HG03469 (cell line): ENCODE measurements around the gene HEY2.
A peak's percentile ranks its signal among the peaks of the same experiment; 100 is the strongest.
"Not testable (repeated sequence)": the region's sequence is repeated elsewhere in the genome, so short reads cannot be mapped to it uniquely, and the experiment has no call there.

ENCODE experiments used
- ATAC-seq: cut with Tn5 transposase; IDR thresholded peaks from one replicate; pipeline ENCODE4 v1.9.1; 2021; ENCODE audit warnings: mild to moderate bottlenecking, moderate library complexity, moderate number of reproducible peaks; ENCODE audit not compliant: unreplicated experiment

Gene HEY2

GRCh38 chr6:125793863-125794262 lies 44.4 kb downstream of the HEY2 start:
- no peak for ATAC-seq

GRCh38 chr6:125794342-125795137 lies 45.1 kb downstream of the HEY2 start:
- no peak for ATAC-seq

- ATAC-seq, result no peak
Measured at GRCh38 chr6:125795301-125795700, 45.9 kb downstream of the HEY2 start.

- ATAC-seq, result no peak
Measured at GRCh38 chr6:125797120-125797885, 47.9 kb downstream of the HEY2 start.

- no peak for ATAC-seq
Measured at GRCh38 chr6:125797886-125798444, 48.5 kb downstream of the HEY2 start.

- ATAC-seq, result peak; percentile 85
Measured at GRCh38 chr6:125798734-125799508, 49.5 kb downstream of the HEY2 start.

- ATAC-seq, result no peak
Measured at GRCh38 chr6:125802383-125802782, 53.0 kb downstream of the HEY2 start.

- no peak for ATAC-seq
Measured at GRCh38 chr6:125802943-125803377, 53.5 kb downstream of the HEY2 start.

GRCh38 chr6:125804264-125804663 lies 54.8 kb downstream of the HEY2 start:
- ATAC-seq, result peak; percentile 53

- not testable (repeated sequence) for ATAC-seq
Measured at GRCh38 chr6:125804866-125805425, 55.5 kb downstream of the HEY2 start.

GRCh38 chr6:125806813-125807212 lies 57.4 kb downstream of the HEY2 start:
- ATAC-seq, result no peak

GRCh38 chr6:125807293-125807692 lies 57.9 kb downstream of the HEY2 start:
- no peak for ATAC-seq

GRCh38 chr6:125808060-125808459 lies 58.6 kb downstream of the HEY2 start:
- peak; percentile 21 for ATAC-seq

- no peak for ATAC-seq
Measured at GRCh38 chr6:125808591-125808990, 59.2 kb downstream of the HEY2 start.

- ATAC-seq, result no peak
Measured at GRCh38 chr6:125809570-125810170, 60.2 kb downstream of the HEY2 start.

- ATAC-seq, result no peak
Measured at GRCh38 chr6:125810445-125810844, 61.0 kb downstream of the HEY2 start.
